Prostate gland (tissue), 2 donors: ENCODE results near the gene ZMIZ1.

Source experiments
- CTCF ChIP-seq, 4 experiments: fragments of 200-600 bp in 2 of 4; fragments of 450-650 bp in 2 of 4; sonication (generic) in 2 of 4; IDR thresholded peaks; 1 replicate in 3 of 4; 2 replicates in 1 of 4; pipeline ENCODE4 v1.5.1; 2016 to 2019; ENCODE audit warnings: antibody characterized with exemption in 4 of 4, mild to moderate bottlenecking in 2 of 4, moderate library complexity in 2 of 4
- POLR2A ChIP-seq: fragments of 450-650 bp; IDR thresholded peaks from one replicate; pipeline ENCODE4 v1.6.1; 2016; ENCODE audit warnings: antibody characterized with exemption, mild to moderate bottlenecking

DNA sequence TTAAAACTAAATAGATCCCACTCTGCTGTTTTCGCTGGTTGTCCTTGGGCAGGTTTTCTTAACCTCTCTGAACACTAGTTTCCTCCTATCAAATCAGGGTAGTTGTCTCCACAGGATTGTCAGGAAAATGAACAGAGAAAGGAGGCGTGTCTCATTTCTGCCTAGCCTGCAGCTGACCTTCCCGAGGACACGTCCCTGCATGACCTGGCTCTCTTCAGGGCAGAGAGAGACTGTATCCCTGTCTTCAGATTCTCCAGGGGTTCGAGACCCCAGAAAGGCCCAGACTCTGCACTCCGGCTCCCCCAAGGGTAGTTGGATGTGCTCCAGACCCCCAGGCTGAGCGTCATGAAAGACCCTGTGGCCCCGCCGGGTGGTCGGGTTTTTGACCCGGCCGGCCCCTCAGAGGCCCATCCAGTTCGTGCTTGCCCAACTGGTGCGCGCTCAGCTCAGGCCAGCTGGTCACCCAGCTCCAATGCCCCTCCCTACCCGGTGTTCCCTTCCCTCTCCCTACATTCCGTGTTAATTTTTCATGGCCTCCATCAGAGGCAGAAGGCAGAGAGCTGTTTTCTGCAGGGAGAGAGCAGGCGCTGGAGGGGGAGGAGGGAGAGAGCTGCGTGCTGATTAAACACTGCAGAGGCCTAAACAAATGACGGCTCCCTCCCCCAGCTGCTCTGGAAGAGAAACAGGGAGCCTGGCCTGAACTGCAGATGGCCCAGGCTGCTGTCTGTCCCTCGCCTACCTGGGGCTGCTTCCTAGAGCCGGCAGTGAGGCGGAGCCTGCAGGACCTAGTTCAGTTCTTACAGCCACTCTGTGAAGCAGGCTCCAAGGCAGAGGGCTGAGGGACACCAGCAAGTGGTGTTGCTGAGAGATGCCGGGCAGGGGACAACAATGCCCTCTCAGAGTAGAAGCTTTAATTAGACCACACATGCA, 192.3 kb downstream of the ZMIZ1 start:
- TF ChIP-seq CTCF (IDR thresholded peaks at IDR 0.05) (no peak), POLR2A (no peak)
